ENCODE results near the gene MAGI2.

GRCh38 chr7:77971726-77972125 lies 1481.7 kb downstream of the MAGI2 start:
- TF ChIP-seq, protein P1, sequence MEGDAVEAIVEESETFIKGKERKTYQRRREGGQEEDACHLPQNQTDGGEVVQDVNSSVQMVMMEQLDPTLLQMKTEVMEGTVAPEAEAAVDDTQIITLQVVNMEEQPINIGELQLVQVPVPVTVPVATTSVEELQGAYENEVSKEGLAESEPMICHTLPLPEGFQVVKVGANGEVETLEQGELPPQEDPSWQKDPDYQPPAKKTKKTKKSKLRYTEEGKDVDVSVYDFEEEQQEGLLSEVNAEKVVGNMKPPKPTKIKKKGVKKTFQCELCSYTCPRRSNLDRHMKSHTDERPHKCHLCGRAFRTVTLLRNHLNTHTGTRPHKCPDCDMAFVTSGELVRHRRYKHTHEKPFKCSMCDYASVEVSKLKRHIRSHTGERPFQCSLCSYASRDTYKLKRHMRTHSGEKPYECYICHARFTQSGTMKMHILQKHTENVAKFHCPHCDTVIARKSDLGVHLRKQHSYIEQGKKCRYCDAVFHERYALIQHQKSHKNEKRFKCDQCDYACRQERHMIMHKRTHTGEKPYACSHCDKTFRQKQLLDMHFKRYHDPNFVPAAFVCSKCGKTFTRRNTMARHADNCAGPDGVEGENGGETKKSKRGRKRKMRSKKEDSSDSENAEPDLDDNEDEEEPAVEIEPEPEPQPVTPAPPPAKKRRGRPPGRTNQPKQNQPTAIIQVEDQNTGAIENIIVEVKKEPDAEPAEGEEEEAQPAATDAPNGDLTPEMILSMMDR (IDR thresholded peaks at IDR 0.05), result no peak
- TF ChIP-seq POLR2A (IDR thresholded peaks at IDR 0.05), result no peak
